HEK293 (cell line): Measurements from ENCODE around the gene NT5DC2.
"Not testable (repeated sequence)": the region's sequence is repeated elsewhere in the genome, so short reads cannot be mapped to it uniquely, and the experiment has no call there.

Experiments used
- CTCF ChIA-PET: fragments of 350-600 bp; formaldehyde crosslinking; extraction: SDS; loops from one replicate; lab custom pipeline; 2021; ENCODE audit warnings: antibody characterized with exemption; lab: Yijun Ruan, JAX
- POLR2A ChIA-PET: fragments of 300-600 bp; formaldehyde crosslinking; extraction: SDS; loops from one replicate; lab custom pipeline; 2020; ENCODE audit warnings: antibody characterized with exemption, inconsistent platforms; lab: Yijun Ruan, JAX
- H3K27ac ChIP-seq: fragments of 200-500 bp; sonication (Bioruptor generic); 2 replicates; pipeline ENCODE4 v1.5.1; 2014; ENCODE audit warnings: low read depth, low read length, control low read depth, inconsistent platforms; ENCODE audit errors: extremely low read depth
- H3K36me3 ChIP-seq, 2 experiments: fragments of 200-500 bp in 1 of 2; sonication (Bioruptor generic) in 1 of 2; 1 replicate in 1 of 2; 2 replicates in 1 of 2; pipeline ENCODE4 v1.5.1; 2014 to 2017; ENCODE audit warnings: inconsistent platforms in 2 of 2, low read length in 2 of 2; ENCODE audit not compliant: control insufficient read depth in 2 of 2, insufficient read depth in 1 of 2
- H3K4me1 ChIP-seq: fragments of 200-500 bp; sonication (Bioruptor generic); 2 replicates; pipeline ENCODE4 v1.5.1; 2014; ENCODE audit warnings: mild to moderate bottlenecking, low read length, inconsistent platforms; ENCODE audit not compliant: control insufficient read depth, insufficient read depth
- H3K4me3 ChIP-seq: 2 replicates; pipeline ENCODE4 v1.5.1; 2011; ENCODE audit warnings: low read depth, mild to moderate bottlenecking, control low read depth, low read length, moderate library complexity
- H3K9me3 ChIP-seq: fragments of 200-500 bp; sonication (Bioruptor generic); 2 replicates; pipeline ENCODE4 v1.5.1; 2014; ENCODE audit warnings: low read depth, low read length, inconsistent platforms; ENCODE audit not compliant: control insufficient read depth, insufficient read depth
- BCL11B ChIP-seq: fragments of 450-650 bp; formaldehyde crosslinking; IDR thresholded peaks from 2 replicates; pipeline ENCODE4 v1.5.1; 2016; ENCODE audit warnings: low read depth, missing biosample characterization, missing genetic modification characterization
- ELK4 ChIP-seq: IDR thresholded peaks from 2 replicates; pipeline ENCODE4 v1.6.1; 2011; ENCODE audit warnings: mild to moderate bottlenecking, low read depth, low read length, borderline replicate concordance
- MEIS1 ChIP-seq: sonication (generic); formaldehyde crosslinking; IDR thresholded peaks from 2 replicates; pipeline ENCODE4 v1.8.1; 2022; ENCODE audit warnings: missing genetic modification reagents, mild to moderate bottlenecking, borderline replicate concordance
- OSR2 ChIP-seq: fragments of 450-650 bp; formaldehyde crosslinking; IDR thresholded peaks from 2 replicates; pipeline ENCODE4 v1.5.1; 2016; ENCODE audit warnings: missing biosample characterization, missing genetic modification characterization
- PRDM10 ChIP-seq: fragments of 450-650 bp; formaldehyde crosslinking; IDR thresholded peaks from 2 replicates; pipeline ENCODE4 v1.5.1; 2016; ENCODE audit warnings: missing biosample characterization, missing genetic modification characterization
- RBAK ChIP-seq: fragments of 450-650 bp; formaldehyde crosslinking; IDR thresholded peaks from 2 replicates; pipeline ENCODE4 v1.5.1; 2016; ENCODE audit warnings: missing biosample characterization, missing genetic modification characterization
- SP3 ChIP-seq: fragments of 450-650 bp; formaldehyde crosslinking; IDR thresholded peaks from 2 replicates; pipeline ENCODE4 v1.5.1; 2016; ENCODE audit warnings: missing biosample characterization, missing genetic modification characterization
- TCF7L2 ChIP-seq: IDR thresholded peaks from 2 replicates; pipeline ENCODE4 v1.6.1; 2011; ENCODE audit warnings: low read depth, mild to moderate bottlenecking, inconsistent platforms, low read length, moderate library complexity, borderline replicate concordance
- ZNF121 ChIP-seq: fragments of 450-650 bp; formaldehyde crosslinking; IDR thresholded peaks from 2 replicates; pipeline ENCODE4 v1.5.1; 2016; ENCODE audit warnings: missing biosample characterization, missing genetic modification characterization
- ZNF175 ChIP-seq: fragments of 450-650 bp; formaldehyde crosslinking; IDR thresholded peaks from 2 replicates; pipeline ENCODE4 v1.5.1; 2016; ENCODE audit warnings: missing biosample characterization, missing genetic modification characterization
- ZNF18 ChIP-seq: fragments of 450-650 bp; formaldehyde crosslinking; IDR thresholded peaks from 2 replicates; pipeline ENCODE4 v1.5.1; 2016; ENCODE audit warnings: missing biosample characterization, missing genetic modification characterization
- ZNF2 ChIP-seq: fragments of 450-650 bp; formaldehyde crosslinking; IDR thresholded peaks from 2 replicates; pipeline ENCODE4 v1.5.1; 2016; ENCODE audit warnings: missing biosample characterization, missing genetic modification characterization
- ZNF26 ChIP-seq: fragments of 450-650 bp; formaldehyde crosslinking; IDR thresholded peaks from 2 replicates; pipeline ENCODE4 v1.5.1; 2016; ENCODE audit warnings: missing biosample characterization, missing genetic modification characterization
- ZNF37A ChIP-seq: fragments of 450-650 bp; IDR thresholded peaks from 2 replicates; pipeline ENCODE4 v1.5.1; 2018; ENCODE audit warnings: missing biosample characterization, missing genetic modification characterization
- ZNF626 ChIP-seq: fragments of 450-650 bp; sonication (Bioruptor Pico); formaldehyde crosslinking; IDR thresholded peaks from 2 replicates; pipeline ENCODE4 v1.5.1; 2018; ENCODE audit warnings: missing biosample characterization, missing genetic modification characterization, inconsistent platforms
- ZNF768 ChIP-seq: fragments of 450-650 bp; formaldehyde crosslinking; IDR thresholded peaks from 2 replicates; pipeline ENCODE4 v1.5.1; 2018; ENCODE audit warnings: missing biosample characterization, mild to moderate bottlenecking, missing genetic modification characterization
- ZSCAN16 ChIP-seq: fragments of 450-650 bp; formaldehyde crosslinking; IDR thresholded peaks from 2 replicates; pipeline ENCODE4 v1.5.1; 2016; ENCODE audit warnings: missing biosample characterization, missing genetic modification characterization
- ZSCAN5A ChIP-seq: fragments of 450-650 bp; formaldehyde crosslinking; IDR thresholded peaks from 2 replicates; pipeline ENCODE4 v1.5.1; 2016; ENCODE audit warnings: missing biosample characterization, missing genetic modification characterization

The NT5DC2 gene

GRCh38 chr3:52527039-52527731, 6.5 kb downstream of the NT5DC2 start (continued):
- no peak for TF ChIP-seq RBAK (tag by site-specific recombination)
- no peak for TF ChIP-seq SP3 (tag by site-specific recombination)
- no peak for TF ChIP-seq ZSCAN16 (tag by site-specific recombination)
- no peak for TF ChIP-seq ELK4
- no peak for TF ChIP-seq PRDM10 (tag by site-specific recombination)

- not testable (repeated sequence) for H3K4me1 ChIP-seq, H3K27ac ChIP-seq, H3K9me3 ChIP-seq, H3K4me3 ChIP-seq
- POLR2A ChIA-PET = interaction anchor here (0.9 to 1.7 kb wide), 3 partner anchors 10 to 15 kb away, joined by 3 to 5 read pairs (median 3); partner anchors contain the start of gene UQCC5
- peak; percentile 72 for TF ChIP-seq ZNF121
- CTCF ChIA-PET = interaction anchor here (0.8 to 1.2 kb wide), 3 partner anchors 77 to 114 kb away, joined by 3 to 6 read pairs (median 3); no protein-coding TSS in a partner anchor
- peaks cover 0 to 80% of the 10 kb centered on the region in 2 experiments; a peak in 1 of 3 replicates for H3K36me3 ChIP-seq
These were observed 7.0 kb downstream of the NT5DC2 start for GRCh38 chr3:52526671-52527038.

GRCh38 chr3:52525680-52526561, 7.7 kb downstream of the NT5DC2 start:
- Histone ChIP-seq H3K9me3 (no peaks in the 10 kb centered on the region), H3K27ac (no peak overlapping the region), H3K36me3 (peaks cover 0 to 74% of the 10 kb centered on the region in 2 experiments; a peak in 1 of 3 replicates), H3K4me1 (no peaks in the 10 kb centered on the region), H3K4me3 (no peak overlapping the region)
- ChIA-PET POLR2A (interaction anchor here (0.9 to 1.7 kb wide), 3 partner anchors 10 to 16 kb away, joined by 3 to 5 read pairs (median 3); partner anchors contain the start of gene UQCC5), CTCF (interaction anchor here (1.2 kb wide), 2 partner anchors 78 to 114 kb away, joined by 3 to 6 read pairs; no protein-coding TSS in a partner anchor)
- TF ChIP-seq ZNF626 (no peak), ZNF175 (no peak), ZSCAN5A (tag by site-specific recombination) (no peak), ZNF26 (tag by site-specific recombination) (no peak), ZNF37A (tag by site-specific recombination) (no peak), ZNF768 (no peak), BCL11B (tag by site-specific recombination) (no peak), ZNF18 (tag by site-specific recombination) (no peak), OSR2 (tag by site-specific recombination) (no peak), MEIS1 (CRISPR knock-in tag) (no peak), ZNF2 (tag by site-specific recombination) (no peak), TCF7L2 (no peak)
